DND-41 (cell line): ENCODE results near the gene TMOD2.

Source experiments
- EZH2 ChIP-seq: IDR thresholded peaks from 3 replicates; pipeline ENCODE4 v1.6.1; 2012; ENCODE audit warnings: borderline replicate concordance, low read depth, mild to moderate bottlenecking, moderate library complexity, low read length, inconsistent platforms; ENCODE audit not compliant: severe bottlenecking
- TF ChIP-seq, protein P1 (sequence below): IDR thresholded peaks from 2 replicates; pipeline ENCODE4 v1.5.1; 2012; ENCODE audit warnings: borderline replicate concordance, low read length, moderate library complexity, mild to moderate bottlenecking; ENCODE audit not compliant: poor library complexity, severe bottlenecking; ENCODE audit errors: extremely low read depth

DNA sequence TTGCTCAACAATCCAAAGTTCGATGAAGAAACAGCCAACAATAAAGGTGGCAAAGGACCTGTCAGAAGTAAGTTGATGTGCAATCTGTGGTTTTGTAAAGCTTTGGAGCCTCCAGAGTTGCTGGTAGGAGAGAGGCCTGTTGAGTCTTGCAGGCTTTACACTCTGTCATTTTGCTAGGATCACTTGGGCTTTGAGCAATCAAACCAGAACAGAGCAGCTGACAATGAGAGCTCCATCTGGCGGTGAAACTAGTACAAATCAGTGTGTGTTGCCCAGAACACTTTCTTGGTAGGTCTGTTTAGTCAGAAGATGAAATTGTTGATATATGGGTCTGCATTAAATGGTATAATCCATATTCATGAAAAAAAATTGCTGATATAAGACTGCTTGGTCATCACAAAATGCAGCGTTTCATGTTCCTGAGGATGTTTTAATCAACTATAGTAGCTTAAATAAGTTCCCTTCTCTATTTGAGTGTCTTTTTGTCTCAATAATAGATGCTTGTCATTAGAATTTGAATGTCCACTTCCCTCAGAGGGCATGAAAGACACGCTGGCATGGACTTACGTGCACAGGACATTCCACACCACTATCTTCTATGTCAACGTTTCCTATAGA, 25.7 kb downstream of the TMOD2 start:
- TF ChIP-seq, protein P1, sequence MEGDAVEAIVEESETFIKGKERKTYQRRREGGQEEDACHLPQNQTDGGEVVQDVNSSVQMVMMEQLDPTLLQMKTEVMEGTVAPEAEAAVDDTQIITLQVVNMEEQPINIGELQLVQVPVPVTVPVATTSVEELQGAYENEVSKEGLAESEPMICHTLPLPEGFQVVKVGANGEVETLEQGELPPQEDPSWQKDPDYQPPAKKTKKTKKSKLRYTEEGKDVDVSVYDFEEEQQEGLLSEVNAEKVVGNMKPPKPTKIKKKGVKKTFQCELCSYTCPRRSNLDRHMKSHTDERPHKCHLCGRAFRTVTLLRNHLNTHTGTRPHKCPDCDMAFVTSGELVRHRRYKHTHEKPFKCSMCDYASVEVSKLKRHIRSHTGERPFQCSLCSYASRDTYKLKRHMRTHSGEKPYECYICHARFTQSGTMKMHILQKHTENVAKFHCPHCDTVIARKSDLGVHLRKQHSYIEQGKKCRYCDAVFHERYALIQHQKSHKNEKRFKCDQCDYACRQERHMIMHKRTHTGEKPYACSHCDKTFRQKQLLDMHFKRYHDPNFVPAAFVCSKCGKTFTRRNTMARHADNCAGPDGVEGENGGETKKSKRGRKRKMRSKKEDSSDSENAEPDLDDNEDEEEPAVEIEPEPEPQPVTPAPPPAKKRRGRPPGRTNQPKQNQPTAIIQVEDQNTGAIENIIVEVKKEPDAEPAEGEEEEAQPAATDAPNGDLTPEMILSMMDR = peak; percentile 78
- TF ChIP-seq EZH2 = no peak
